HEK293T (cell line): Measurements from ENCODE around the gene EMP1.

Experiments used
- CTCF ChIA-PET: fragments of 350-600 bp; formaldehyde crosslinking; extraction: SDS; loops from one replicate; lab custom pipeline; 2021; ENCODE audit warnings: antibody characterized with exemption, inconsistent platforms; lab: Yijun Ruan, JAX
- POLR2A ChIA-PET: fragments of 350-600 bp; formaldehyde crosslinking; extraction: SDS; loops from one replicate; lab custom pipeline; 2020; ENCODE audit warnings: antibody characterized with exemption, inconsistent platforms; lab: Yijun Ruan, JAX
- DNase-seq: peaks from one replicate; pipeline ENCODE4 v3.0.0; 2012; ENCODE audit warnings: mixed read lengths; ENCODE audit errors: extremely low spot score
- ARNT ChIP-seq: fragments of 450-650 bp; IDR thresholded peaks from 2 replicates; pipeline ENCODE4 v1.6.1; 2017; ENCODE audit warnings: mild to moderate bottlenecking
- BHLHE40 ChIP-seq: fragments of 450-650 bp; IDR thresholded peaks from 2 replicates; pipeline ENCODE4 v1.6.1; 2016; ENCODE audit warnings: mild to moderate bottlenecking, moderate library complexity, borderline replicate concordance
- CTBP1 ChIP-seq: fragments of 450-650 bp; IDR thresholded peaks from 2 replicates; pipeline ENCODE4 v1.6.1; 2016; ENCODE audit warnings: borderline replicate concordance
- ELF4 ChIP-seq: fragments of 450-650 bp; IDR thresholded peaks from 2 replicates; pipeline ENCODE4 v1.6.1; 2017; ENCODE audit warnings: antibody characterized with exemption
- FOXA1 ChIP-seq: fragments of 450-650 bp; IDR thresholded peaks from 2 replicates; pipeline ENCODE4 v1.6.1; 2016; ENCODE audit warnings: mild to moderate bottlenecking
- FOXK2 ChIP-seq: fragments of 450-650 bp; IDR thresholded peaks from 2 replicates; pipeline ENCODE4 v1.6.1; 2016; ENCODE audit warnings: mild to moderate bottlenecking
- FOXM1 ChIP-seq: fragments of 450-650 bp; IDR thresholded peaks from 2 replicates; pipeline ENCODE4 v1.6.1; 2017; ENCODE audit warnings: mild to moderate bottlenecking, borderline replicate concordance
- HDGF ChIP-seq: fragments of 450-650 bp; IDR thresholded peaks from 2 replicates; pipeline ENCODE4 v1.6.1; 2017; ENCODE audit warnings: antibody characterized with exemption, borderline replicate concordance
- L3MBTL2 ChIP-seq: fragments of 450-650 bp; conservative IDR thresholded peaks from 2 replicates; pipeline ENCODE4 v1.6.1; 2016; ENCODE audit warnings: mild to moderate bottlenecking
- LEF1 ChIP-seq: fragments of 450-650 bp; IDR thresholded peaks from 2 replicates; pipeline ENCODE4 v1.6.1; 2017; ENCODE audit warnings: mild to moderate bottlenecking, borderline replicate concordance
- NFRKB ChIP-seq: fragments of 450-650 bp; IDR thresholded peaks from 2 replicates; pipeline ENCODE4 v1.6.1; 2016; ENCODE audit warnings: mild to moderate bottlenecking, moderate library complexity
- PKNOX1 ChIP-seq: fragments of 450-650 bp; IDR thresholded peaks from 2 replicates; pipeline ENCODE4 v1.6.1; 2016
- SP1 ChIP-seq: fragments of 450-650 bp; IDR thresholded peaks from 2 replicates; pipeline ENCODE4 v1.6.1; 2017
- SUZ12 ChIP-seq: fragments of 450-650 bp; IDR thresholded peaks from 2 replicates; pipeline ENCODE4 v1.6.1; 2016; ENCODE audit warnings: mild to moderate bottlenecking
- TARDBP ChIP-seq: fragments of 450-650 bp; IDR thresholded peaks from 2 replicates; pipeline ENCODE4 v1.6.1; 2016
- ZNF384 ChIP-seq: fragments of 450-650 bp; IDR thresholded peaks from 2 replicates; pipeline ENCODE4 v1.6.1; 2016

Gene EMP1

DNA sequence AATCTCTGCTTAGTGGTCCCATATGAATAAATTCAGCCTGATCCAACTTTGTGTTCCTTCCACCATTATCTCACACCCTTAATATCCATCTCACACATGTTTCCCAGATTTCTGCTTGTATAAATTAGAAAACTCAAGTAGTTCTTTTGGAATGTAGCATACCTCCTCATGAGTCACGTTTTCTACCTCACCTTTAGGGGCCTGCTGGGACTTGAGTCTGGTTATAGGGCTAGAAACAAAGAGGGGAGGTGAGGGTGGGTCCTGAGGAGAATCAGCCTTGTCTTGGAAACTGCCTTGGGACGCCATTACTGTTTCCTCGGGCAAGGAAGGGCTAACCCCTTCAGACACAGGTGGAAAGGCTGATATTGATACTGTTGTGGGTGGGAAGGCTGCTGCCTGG is 51.1 kb downstream of the EMP1 start:
- DNase-seq = no peak
- ChIA-PET POLR2A (no interaction called here), CTCF (no interaction called here)
- no peak for TF ChIP-seq FOXK2
- TF ChIP-seq NFRKB = no peak
- TF ChIP-seq HDGF = no peak
- no peak for TF ChIP-seq L3MBTL2

DNA sequence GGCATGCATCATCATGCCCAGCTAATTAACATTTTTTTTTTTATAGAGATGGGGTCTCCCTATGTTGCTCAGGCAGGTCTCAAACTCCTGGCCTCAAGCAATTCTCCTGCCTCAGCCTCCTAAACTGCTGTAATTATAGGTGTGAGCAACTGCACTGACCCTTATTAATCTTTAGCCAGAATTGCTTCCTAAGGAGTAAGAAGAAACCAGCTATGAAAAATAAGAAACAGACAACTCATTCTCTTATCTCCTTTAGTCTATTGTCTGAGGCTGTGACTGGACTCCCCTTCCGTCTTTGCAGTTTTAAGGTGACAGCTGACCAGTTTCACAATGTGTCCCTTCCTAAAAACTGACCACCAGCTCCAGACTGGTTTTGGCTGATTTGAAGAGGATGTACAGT is 52.4 kb downstream of the EMP1 start:
- no peak for TF ChIP-seq NFRKB
- TF ChIP-seq L3MBTL2 = no peak
- TF ChIP-seq ARNT = no peak
- TF ChIP-seq TARDBP = no peak
- no peak for TF ChIP-seq LEF1
- no peak for TF ChIP-seq FOXM1
- TF ChIP-seq HDGF = no peak
- TF ChIP-seq ELF4 = no peak
- TF ChIP-seq FOXA1 = no peak
- TF ChIP-seq CTBP1 = no peak
- TF ChIP-seq ZNF384 = no peak
- TF ChIP-seq SUZ12 = no peak
- TF ChIP-seq BHLHE40 = no peak
- TF ChIP-seq FOXK2 = no peak
- TF ChIP-seq SP1 = no peak
- POLR2A ChIA-PET = interaction anchor here (0.6 to 0.7 kb wide), 2 partner anchors 549 to 1321 kb away, joined by 3 read pairs; no protein-coding TSS in a partner anchor
- DNase-seq = no peak
- CTCF ChIA-PET = interaction anchor here (0.7 kb wide), 3 partner anchors 15 to 563 kb away, joined by 3 to 12 read pairs (median 4); no protein-coding TSS in a partner anchor

DNA sequence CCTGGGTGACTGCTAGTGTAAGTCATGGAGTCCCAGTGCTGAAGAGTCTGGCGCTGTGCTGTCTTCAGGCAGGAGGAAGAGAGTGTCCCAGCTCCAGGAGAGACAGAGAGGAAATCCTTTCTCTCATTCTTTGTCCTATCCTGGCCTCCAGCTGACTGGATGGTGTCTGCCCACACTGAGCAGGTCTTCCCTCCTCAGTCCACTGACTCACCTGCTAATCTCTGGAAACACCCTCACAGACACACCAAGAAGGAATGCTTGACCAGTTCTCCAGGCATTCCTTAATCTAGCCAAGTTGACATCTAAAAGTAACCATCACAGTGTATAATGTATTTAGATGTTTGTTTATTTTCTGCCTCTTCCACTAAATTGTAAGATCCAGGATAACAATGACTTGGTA is 53.9 kb downstream of the EMP1 start:
- CTCF ChIA-PET = no interaction called here
- DNase-seq = no peak
- no peak for TF ChIP-seq FOXK2
- no peak for TF ChIP-seq BHLHE40
- no peak for TF ChIP-seq ELF4
- TF ChIP-seq TARDBP = no peak
- no peak for TF ChIP-seq FOXA1
- no peak for TF ChIP-seq FOXM1
- TF ChIP-seq L3MBTL2 = no peak
- TF ChIP-seq NFRKB = no peak
- no peak for TF ChIP-seq ZNF384
- TF ChIP-seq PKNOX1 = no peak
- TF ChIP-seq ARNT = no peak
- no peak for TF ChIP-seq SP1
- no peak for TF ChIP-seq SUZ12
- TF ChIP-seq CTBP1 = no peak
- TF ChIP-seq LEF1 = no peak
- POLR2A ChIA-PET = no interaction called here

- TF ChIP-seq CTBP1 (no peak), PKNOX1 (no peak), BHLHE40 (no peak), NFRKB (no peak)
- DNase-seq = no peak
- POLR2A ChIA-PET = no interaction called here
- CTCF ChIA-PET = no interaction called here
Observed at GRCh38 chr12:13251521-13251920, 55.0 kb downstream of the EMP1 start.

DNA sequence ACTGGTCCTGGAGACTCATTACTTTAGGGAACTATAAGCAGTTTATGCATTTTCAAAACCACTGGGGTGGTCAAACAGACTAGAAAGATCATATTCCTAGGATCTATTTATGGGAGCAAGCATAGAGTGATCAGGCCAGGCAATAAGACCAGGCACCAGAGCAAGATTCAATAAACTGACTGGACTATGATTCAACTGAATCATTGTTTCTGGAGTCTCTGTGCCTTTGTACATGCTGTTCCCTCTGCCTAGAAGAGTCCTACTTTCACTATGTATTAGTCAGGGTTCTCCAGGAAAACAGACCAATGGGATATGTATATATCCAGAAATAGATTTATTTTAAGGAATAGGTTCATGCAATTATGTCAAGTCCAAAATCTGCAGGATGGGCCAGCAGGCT is 55.5 kb downstream of the EMP1 start:
- DNase-seq = no peak
- ChIA-PET POLR2A (no interaction called here), CTCF (no interaction called here)
- TF ChIP-seq L3MBTL2 = no peak

DNA sequence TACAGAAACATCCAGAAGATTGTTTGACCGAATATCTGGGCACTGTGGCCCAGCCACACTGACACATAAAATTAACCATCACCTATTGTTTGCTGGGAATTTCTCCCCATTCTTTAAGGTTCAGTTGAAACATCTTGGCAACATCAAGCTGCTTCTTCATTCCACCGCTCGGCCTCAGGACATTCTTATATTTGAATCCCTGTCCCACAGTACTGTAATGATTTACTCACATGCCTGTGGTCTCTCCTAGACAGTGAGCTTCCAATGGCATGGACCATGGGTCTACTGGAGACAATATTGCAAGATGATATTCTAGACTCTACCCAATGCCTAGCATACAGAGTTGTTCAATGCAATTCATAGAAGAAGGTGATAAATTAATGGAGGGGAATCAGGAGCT is 56.1 kb downstream of the EMP1 start:
- ChIA-PET CTCF (no interaction called here), POLR2A (no interaction called here)
- DNase-seq = no peak
- TF ChIP-seq NFRKB = no peak
- TF ChIP-seq SUZ12 = no peak
- no peak for TF ChIP-seq TARDBP
- TF ChIP-seq LEF1 = no peak
- no peak for TF ChIP-seq HDGF
- no peak for TF ChIP-seq CTBP1
- TF ChIP-seq SP1 = no peak
- no peak for TF ChIP-seq FOXM1
- no peak for TF ChIP-seq ARNT
- no peak for TF ChIP-seq FOXA1
- no peak for TF ChIP-seq BHLHE40
- TF ChIP-seq FOXK2 = no peak
- TF ChIP-seq PKNOX1 = no peak
- TF ChIP-seq ZNF384 = no peak
- no peak for TF ChIP-seq L3MBTL2
- TF ChIP-seq ELF4 = no peak

DNA sequence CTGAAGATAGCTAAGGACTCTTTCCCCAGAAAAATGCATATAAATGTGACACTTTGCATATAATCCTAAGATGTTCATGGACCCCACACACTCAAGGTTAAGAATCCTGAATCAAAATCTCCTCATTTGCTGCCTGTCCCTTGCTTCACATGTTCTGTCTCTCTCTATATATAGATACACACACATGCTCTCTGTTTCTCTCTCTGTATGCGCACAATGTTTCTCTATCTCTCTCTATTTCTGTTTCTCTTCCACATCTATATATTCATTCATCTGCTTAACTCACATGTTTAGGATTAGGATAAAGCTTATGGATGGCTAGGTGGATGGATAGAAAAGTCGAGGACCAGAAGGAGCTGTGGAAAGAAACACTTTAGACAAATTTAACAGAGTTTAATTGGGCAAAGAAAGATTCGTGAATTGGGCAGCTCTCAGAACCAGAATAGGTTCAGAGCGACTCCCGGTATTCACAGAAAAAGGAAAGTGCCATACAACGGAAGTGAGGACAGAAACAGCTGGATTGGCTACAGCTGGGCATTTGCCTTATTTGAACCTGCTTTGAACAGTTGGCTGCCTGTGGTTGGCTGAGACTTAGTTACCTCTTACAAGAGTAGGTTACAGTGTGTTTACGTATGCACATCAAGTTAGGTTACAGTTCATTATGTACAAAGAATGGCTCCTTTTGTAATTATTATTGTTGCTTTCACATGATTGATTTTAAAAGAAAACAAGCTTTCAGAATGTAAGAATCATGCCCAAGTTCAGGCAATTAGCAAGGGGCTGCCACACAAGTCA is 57.6 kb downstream of the EMP1 start:
- TF ChIP-seq ARNT = no peak
- no peak for TF ChIP-seq ZNF384
- TF ChIP-seq FOXK2 = no peak
- no peak for TF ChIP-seq CTBP1
- TF ChIP-seq NFRKB = no peak
- CTCF ChIA-PET = interaction anchor here (0.6 to 2.5 kb wide), 3 partner anchors 12 to 663 kb away, joined by 7 to 21 read pairs (median 16); no protein-coding TSS in a partner anchor
- POLR2A ChIA-PET = no interaction called here
- no peak for DNase-seq
